ENCODE results near the gene SBK1. TPM values are rescaled to one million over a fixed set of nuclear protein-coding genes. Genes with fewer than 3 reads are reported as not detected.

SBK1 gene
- total and polyA plus RNA-seq, 2 donors from 2014 or later = 1.4 to 2.5 TPM

GRCh38 chr16:28273511-28273910 is 18.8 kb upstream of the SBK1 start:
- DNase-seq (no peak), FAIRE-seq (no peak)
- Histone ChIP-seq H3K36me3 (ENCODE audit: control insufficient read depth in 2 of 3, insufficient read depth in 3 of 3, low read length in 3 of 3) (no peaks in the 10 kb centered on the region), H3K9me3 (ENCODE audit: control insufficient read depth in 2 of 3, insufficient read depth in 1 of 3, low read length in 3 of 3) (no peaks in the 10 kb centered on the region), H3K27me3 (ENCODE audit: control insufficient read depth, insufficient read depth, low read length) (no peaks in the 10 kb centered on the region), H3K9ac (ENCODE audit: low read length in 3 of 3) (no peak overlapping the region), H3K4me1 (ENCODE audit: control insufficient read depth in 2 of 3, insufficient read depth in 2 of 3, low read depth in 1 of 3, low read length in 3 of 3) (peaks cover 0 to 5% (median 0%) of the 10 kb centered on the region in 3 donors), H3K27ac (ENCODE audit: low read depth in 2 of 2, low read length in 2 of 2) (no peak overlapping the region), H3K4me3 (ENCODE audit: low read length in 3 of 3) (no peak overlapping the region)
- TF ChIP-seq CTCF (IDR thresholded peaks at IDR 0.05; ENCODE audit: borderline replicate concordance, extremely low read depth, insufficient read depth) = no peak
- intact Hi-C loops (cut with DNase I) = no loop called here

- Histone ChIP-seq H3K4me3 (ENCODE audit: low read length in 3 of 3) (no peak overlapping the region), H3K9me3 (ENCODE audit: control insufficient read depth in 2 of 3, insufficient read depth in 1 of 3, low read length in 3 of 3) (no peaks in the 10 kb centered on the region), H3K9ac (ENCODE audit: low read length in 3 of 3) (no peak overlapping the region), H3K27ac (ENCODE audit: low read depth in 2 of 2, low read length in 2 of 2) (no peak overlapping the region), H3K36me3 (ENCODE audit: control insufficient read depth in 2 of 3, insufficient read depth in 3 of 3, low read length in 3 of 3) (no peaks in the 10 kb centered on the region), H3K27me3 (ENCODE audit: control insufficient read depth, insufficient read depth, low read length) (no peaks in the 10 kb centered on the region), H3K4me1 (ENCODE audit: control insufficient read depth in 2 of 3, insufficient read depth in 2 of 3, low read depth in 1 of 3, low read length in 3 of 3) (peaks cover 0 to 5% (median 0%) of the 10 kb centered on the region in 3 donors)
- TF ChIP-seq CTCF (IDR thresholded peaks at IDR 0.05; ENCODE audit: borderline replicate concordance, extremely low read depth, insufficient read depth) = no peak
- intact Hi-C loops (cut with DNase I) = no loop called here
- FAIRE-seq (no peak), DNase-seq (no peak)
Observed at GRCh38 chr16:28274676-28275075, 17.6 kb upstream of the SBK1 start.

- peaks cover 0 to 5% (median 0%) of the 10 kb centered on the region in 3 donors for H3K4me1 ChIP-seq (ENCODE audit: control insufficient read depth in 2 of 3, insufficient read depth in 2 of 3, low read depth in 1 of 3, low read length in 3 of 3)
- H3K36me3 ChIP-seq (ENCODE audit: control insufficient read depth in 2 of 3, insufficient read depth in 3 of 3, low read length in 3 of 3) = no peaks in the 10 kb centered on the region
- DNase-seq (no peak), FAIRE-seq (no peak)
- H3K4me3 ChIP-seq (ENCODE audit: low read length in 3 of 3) = no peak overlapping the region
- H3K9me3 ChIP-seq (ENCODE audit: control insufficient read depth in 2 of 3, insufficient read depth in 1 of 3, low read length in 3 of 3) = no peaks in the 10 kb centered on the region
- no peak for TF ChIP-seq CTCF (IDR thresholded peaks at IDR 0.05; ENCODE audit: borderline replicate concordance, extremely low read depth, insufficient read depth)
- intact Hi-C loops (cut with DNase I) = no loop called here
- no peak overlapping the region for H3K9ac ChIP-seq (ENCODE audit: low read length in 3 of 3)
- no peak overlapping the region for H3K27ac ChIP-seq (ENCODE audit: low read depth in 2 of 2, low read length in 2 of 2)
- no peaks in the 10 kb centered on the region for H3K27me3 ChIP-seq (ENCODE audit: control insufficient read depth, insufficient read depth, low read length)
Observed at GRCh38 chr16:28276301-28276700, 16.0 kb upstream of the SBK1 start.
